GM21619 (cell line): Measurements from ENCODE around the gene SCN2B.

Source experiments
- ATAC-seq: cut with Tn5 transposase; IDR thresholded peaks from one replicate; pipeline ENCODE4 v1.9.1; 2021; ENCODE audit not compliant: unreplicated experiment

Gene SCN2B, protein sequence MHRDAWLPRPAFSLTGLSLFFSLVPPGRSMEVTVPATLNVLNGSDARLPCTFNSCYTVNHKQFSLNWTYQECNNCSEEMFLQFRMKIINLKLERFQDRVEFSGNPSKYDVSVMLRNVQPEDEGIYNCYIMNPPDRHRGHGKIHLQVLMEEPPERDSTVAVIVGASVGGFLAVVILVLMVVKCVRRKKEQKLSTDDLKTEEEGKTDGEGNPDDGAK

GRCh38 chr11:118175993-118176777, at the start of gene SCN2B:
Gene SCN2B (minus strand): TSS chr11:118176639. CDS start chr11:118176431, 208 bp downstream.
- no peak for ATAC-seq

DNA sequence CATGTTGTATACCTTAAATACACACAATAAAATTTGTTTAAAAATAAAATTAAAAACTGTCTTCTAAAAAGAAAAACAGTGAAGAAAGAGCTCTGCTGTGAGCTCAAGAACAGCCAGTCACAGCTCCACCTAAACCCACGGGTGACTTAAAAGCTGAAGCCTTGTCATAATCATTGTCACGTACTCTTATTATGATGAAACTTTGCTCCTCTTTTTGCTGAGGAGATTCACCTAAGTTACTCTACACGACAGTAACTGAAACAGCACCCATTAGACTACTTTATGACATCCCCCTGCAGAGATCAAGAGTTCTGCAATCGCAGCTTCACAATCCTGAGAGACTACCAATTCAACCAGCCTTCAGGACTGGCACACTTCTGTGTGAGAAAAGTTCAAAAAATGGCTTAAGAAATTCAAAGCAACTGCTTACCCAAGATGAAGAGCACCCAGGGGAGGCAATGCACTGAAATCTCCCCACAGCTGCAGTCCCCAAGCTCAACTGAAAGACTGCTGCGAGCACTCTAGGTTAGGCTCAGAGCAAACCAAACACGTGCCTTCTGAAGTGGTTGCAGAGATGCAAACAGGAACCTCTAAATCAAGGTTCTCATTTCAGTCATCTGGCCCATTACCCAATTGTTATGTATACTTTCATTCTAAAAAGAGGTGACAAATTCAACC, 48.2 kb upstream of the SCN2B start, which contains the start of gene JAML:
Gene JAML (minus strand): TSS at position 501 of the 678 bp plus-strand sequence. CDS start 10,145 bp downstream, outside the sequence.
- peak; percentile 52 for ATAC-seq

GRCh38 chr11:118223992-118224391, 47.6 kb upstream of the SCN2B start:
- ATAC-seq: no peak

GRCh38 chr11:118223570-118223969, 47.1 kb upstream of the SCN2B start:
- ATAC-seq: no peak

- no peak for ATAC-seq
Observed at GRCh38 chr11:118222437-118222836, 46.0 kb upstream of the SCN2B start.

GRCh38 chr11:118221419-118221818, 45.0 kb upstream of the SCN2B start:
- no peak for ATAC-seq

GRCh38 chr11:118219732-118220131, 43.3 kb upstream of the SCN2B start:
- no peak for ATAC-seq

DNA sequence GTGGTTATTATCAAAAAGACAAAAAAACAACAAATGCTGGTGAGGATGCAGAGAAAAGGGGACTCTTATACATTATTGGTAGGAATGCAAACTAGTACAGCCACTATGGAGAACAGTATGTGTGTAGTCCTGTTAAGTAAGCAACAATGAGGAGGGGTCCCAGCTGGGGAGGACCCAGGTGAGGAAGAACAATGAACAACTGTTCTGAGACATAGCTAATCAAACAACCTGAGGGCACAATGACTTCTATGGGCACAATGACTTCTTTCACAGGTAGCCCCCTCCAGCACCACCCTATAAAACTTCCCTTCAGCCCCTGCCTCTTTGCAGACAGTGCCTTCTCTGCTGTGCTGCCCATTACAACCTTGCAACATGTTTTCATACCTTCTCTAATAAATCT, 42.8 kb upstream of the SCN2B start:
- ATAC-seq: no peak

GRCh38 chr11:118217575-118217974, 41.1 kb upstream of the SCN2B start:
- ATAC-seq: no peak

DNA sequence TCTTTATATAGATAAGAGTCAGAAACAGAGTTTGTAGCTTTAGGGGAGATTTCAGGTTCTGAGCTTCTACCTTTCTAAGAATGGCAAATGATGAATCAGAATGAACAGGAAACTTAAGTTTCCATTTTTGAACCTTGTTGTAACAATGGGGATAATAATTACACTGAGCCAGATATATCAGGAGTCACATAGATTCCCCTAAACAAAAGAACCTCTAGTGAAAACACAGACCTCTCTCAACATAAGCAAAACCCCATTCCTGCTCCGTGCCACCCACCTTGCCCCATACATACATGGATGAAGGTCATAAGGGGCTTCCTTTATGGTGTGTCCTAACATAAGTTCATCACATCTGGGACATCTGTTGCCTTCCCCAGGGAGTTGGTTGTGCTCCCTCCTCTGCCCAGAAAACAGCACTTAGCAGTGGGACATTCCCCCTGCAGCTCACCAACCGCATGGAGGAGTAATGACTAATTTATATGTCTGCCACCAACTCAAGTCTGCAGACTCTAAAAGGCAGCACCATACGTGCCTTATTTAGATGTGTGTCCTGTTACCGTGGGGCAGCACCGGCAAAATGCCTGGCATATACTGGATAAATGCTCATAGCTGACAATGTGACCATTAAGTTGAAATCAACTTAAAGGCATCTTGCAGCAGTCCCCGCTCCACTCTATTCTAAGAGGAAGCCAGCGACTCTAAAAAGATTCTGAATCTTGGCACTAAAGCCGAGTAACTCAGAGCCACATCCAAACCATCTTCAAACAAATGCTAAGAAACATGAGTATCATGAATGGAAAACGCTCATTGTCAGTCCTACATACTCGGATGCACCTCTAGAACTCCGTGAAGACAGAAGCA, 40.4 kb upstream of the SCN2B start:
- ATAC-seq: peak; percentile 48

- ATAC-seq: no peak
Observed at GRCh38 chr11:118215765-118216164, 39.3 kb upstream of the SCN2B start.

- no peak for ATAC-seq
Observed at GRCh38 chr11:118215262-118215661, 38.8 kb upstream of the SCN2B start.

DNA sequence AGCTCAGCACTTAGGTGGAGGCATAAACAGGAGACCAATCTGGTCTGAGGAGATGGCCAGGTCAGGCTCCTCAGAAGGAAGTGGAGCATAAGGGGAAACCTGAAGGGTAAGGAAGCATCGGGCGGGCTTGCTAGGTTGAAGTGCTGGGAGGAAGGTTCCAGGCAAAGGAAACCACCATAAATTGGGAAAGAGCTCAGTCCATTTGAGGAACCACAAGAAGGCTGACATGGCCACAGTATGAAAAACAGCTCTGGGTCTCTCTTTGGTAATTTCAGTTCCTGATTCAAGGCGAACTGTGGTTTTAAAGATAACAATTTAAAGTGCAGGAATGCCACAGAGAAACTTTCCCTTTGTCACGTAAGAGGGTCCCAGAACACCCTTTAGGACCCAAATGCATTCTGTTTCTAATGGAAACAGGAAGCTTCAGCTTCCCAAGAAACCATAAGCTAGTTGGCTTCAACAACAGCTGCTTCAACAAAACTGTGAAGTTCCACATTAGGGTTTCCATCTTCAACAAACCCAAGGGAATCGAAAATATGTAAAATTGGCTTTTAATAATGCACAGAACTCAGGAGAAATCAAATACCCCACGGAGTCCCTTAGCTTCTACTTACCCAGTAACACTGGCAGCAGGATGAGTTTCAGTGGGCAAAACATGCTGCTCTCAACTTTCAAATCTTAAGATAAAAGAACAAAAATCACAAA, 37.9 kb upstream of the SCN2B start:
- peak; percentile 31 for ATAC-seq

- no peak for ATAC-seq
Observed at GRCh38 chr11:118213781-118214180, 37.3 kb upstream of the SCN2B start.

- ATAC-seq: no peak
Observed at GRCh38 chr11:118213201-118213600, 36.8 kb upstream of the SCN2B start.

GRCh38 chr11:118212781-118213191, 36.3 kb upstream of the SCN2B start:
- no peak for ATAC-seq

DNA sequence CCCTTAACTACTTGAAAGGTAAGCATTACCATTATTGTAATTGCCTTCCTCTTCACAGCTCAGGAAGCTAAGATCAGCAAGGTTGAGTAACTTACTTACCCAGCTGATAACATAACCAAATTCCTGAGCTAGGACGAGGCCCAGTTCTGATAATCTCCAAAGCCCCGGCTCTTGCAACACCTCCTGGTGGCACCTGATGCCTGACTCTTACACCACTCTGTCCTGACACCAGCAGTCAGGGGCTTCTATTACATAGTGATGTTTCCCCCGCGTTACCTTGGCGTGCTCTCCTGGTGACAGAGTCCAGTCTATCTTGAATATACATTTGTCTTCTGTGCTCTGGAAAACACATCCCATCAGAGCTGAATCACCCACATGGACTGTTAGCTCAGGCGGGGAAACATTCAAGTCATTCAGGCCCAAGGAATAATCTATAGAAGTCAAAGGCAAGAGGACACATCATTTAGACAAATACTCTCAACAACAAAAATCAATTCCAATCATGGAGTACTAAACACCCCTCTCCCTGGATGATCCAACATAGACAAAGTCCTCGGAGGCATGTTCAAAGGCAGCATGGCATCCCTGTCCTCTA, 35.8 kb upstream of the SCN2B start:
- ATAC-seq: no peak

GRCh38 chr11:118211006-118211405, 34.6 kb upstream of the SCN2B start:
- no peak for ATAC-seq

DNA sequence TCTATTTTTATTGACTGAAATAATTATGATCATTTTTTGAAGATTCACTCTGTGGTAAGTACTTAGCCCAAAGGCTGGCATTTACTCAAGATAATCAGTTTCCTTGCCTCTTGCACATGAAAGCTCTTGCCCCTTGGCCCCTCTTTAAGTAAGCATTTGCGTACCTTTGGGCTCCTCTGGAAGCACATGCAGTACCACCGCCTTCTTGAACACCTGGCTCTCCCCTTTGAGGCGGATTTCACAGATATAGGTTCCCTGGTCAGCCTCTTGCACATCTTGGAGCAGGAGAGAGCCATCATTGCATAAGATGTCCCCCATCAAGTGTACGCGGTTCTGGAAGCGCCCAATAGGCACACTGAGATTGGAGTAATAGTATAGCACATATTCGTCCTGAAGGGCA, 33.9 kb upstream of the SCN2B start:
- no peak for ATAC-seq

DNA sequence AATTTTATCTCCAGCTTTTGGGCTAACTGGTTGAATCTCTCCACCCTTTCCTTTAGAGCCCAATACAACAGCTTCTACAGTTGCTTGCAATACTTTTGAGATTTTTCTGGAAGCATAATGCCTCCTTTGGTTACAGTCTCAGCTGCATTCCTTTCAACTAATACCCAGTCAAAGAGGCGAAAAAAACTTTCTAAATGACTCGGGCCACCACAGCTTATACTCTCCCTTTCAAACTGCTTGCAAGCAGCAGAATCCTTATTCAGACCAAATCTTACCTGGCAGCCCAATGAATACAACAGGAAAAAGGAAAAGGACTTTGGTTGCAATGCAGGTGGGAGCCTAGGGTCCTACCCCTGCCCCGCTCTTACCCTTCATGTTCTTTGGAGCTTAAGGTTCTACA, 32.6 kb upstream of the SCN2B start:
- no peak for ATAC-seq
